ENCODE measurements around the gene SCGB1D4.
"Not testable (repeated sequence)": the region's sequence is repeated elsewhere in the genome, so short reads cannot be mapped to it uniquely, and the experiment has no call there.

The SCGB1D4 gene

GRCh38 chr11:62298975-62299374 is at the start of gene SCGB1D4:
TSS of gene SCGB1D4 (minus strand) at chr11:62299075. CDS start at chr11:62299010, 65 bp downstream.
- no peak for DNase-seq (ENCODE audit: low read depth in 2 of 3, low spot score in 2 of 3)

GRCh38 chr11:62345861-62346260 is 47.0 kb upstream of the SCGB1D4 start:
- DNase-seq (ENCODE audit: low read depth in 2 of 3, low spot score in 2 of 3), result no peak

- no peak for DNase-seq (ENCODE audit: low read depth in 2 of 3, low spot score in 2 of 3)
These were observed 45.3 kb upstream of the SCGB1D4 start for GRCh38 chr11:62344210-62344609.

GRCh38 chr11:62343646-62344190 is 44.8 kb upstream of the SCGB1D4 start:
- not testable (repeated sequence) for DNase-seq (ENCODE audit: low read depth in 2 of 3, low spot score in 2 of 3)

- no peak for DNase-seq (ENCODE audit: low read depth in 2 of 3, low spot score in 2 of 3)
These were observed 42.7 kb upstream of the SCGB1D4 start for GRCh38 chr11:62341588-62341987.

GRCh38 chr11:62340269-62340901 is 41.5 kb upstream of the SCGB1D4 start:
- peak in 2 of 3 experiments; percentile 17 to 38 for DNase-seq (ENCODE audit: low read depth in 2 of 3, low spot score in 2 of 3)

GRCh38 chr11:62338218-62338617 is 39.3 kb upstream of the SCGB1D4 start:
- no peak for DNase-seq (ENCODE audit: low read depth in 2 of 3, low spot score in 2 of 3)

- DNase-seq (ENCODE audit: low read depth in 2 of 3, low spot score in 2 of 3), result peak; percentile 40 to 46 (median 44)
These were observed 38.7 kb upstream of the SCGB1D4 start, which contains the start of gene ASRGL1 for GRCh38 chr11:62337303-62338181. TSS of gene ASRGL1 (plus strand) at chr11:62337448. CDS start at chr11:62337978, 530 bp downstream.

- DNase-seq (ENCODE audit: low read depth in 2 of 3, low spot score in 2 of 3), result not testable (repeated sequence)
These were observed 38.1 kb upstream of the SCGB1D4 start for GRCh38 chr11:62336949-62337302.

- DNase-seq (ENCODE audit: low read depth in 2 of 3, low spot score in 2 of 3), result no peak
These were observed 34.9 kb upstream of the SCGB1D4 start for GRCh38 chr11:62333768-62334167.

- DNase-seq (ENCODE audit: low read depth in 2 of 3, low spot score in 2 of 3), result not testable (repeated sequence)
These were observed 32.4 kb upstream of the SCGB1D4 start for GRCh38 chr11:62331264-62331663.

GRCh38 chr11:62327541-62327940 is 28.7 kb upstream of the SCGB1D4 start:
- not testable (repeated sequence) for DNase-seq (ENCODE audit: low read depth in 2 of 3, low spot score in 2 of 3)

GRCh38 chr11:62326719-62327118 is 27.8 kb upstream of the SCGB1D4 start:
- not testable (repeated sequence) for DNase-seq (ENCODE audit: low read depth in 2 of 3, low spot score in 2 of 3)

- DNase-seq (ENCODE audit: low read depth in 2 of 3, low spot score in 2 of 3), result not testable (repeated sequence)
These were observed 26.9 kb upstream of the SCGB1D4 start for GRCh38 chr11:62325781-62326180.

- DNase-seq (ENCODE audit: low read depth in 2 of 3, low spot score in 2 of 3), result peak; percentile 19 to 71 (median 28)
These were observed 26.1 kb upstream of the SCGB1D4 start for GRCh38 chr11:62324731-62325556.

- DNase-seq (ENCODE audit: low read depth in 2 of 3, low spot score in 2 of 3), result no peak
These were observed 23.6 kb upstream of the SCGB1D4 start for GRCh38 chr11:62322524-62322923.

- DNase-seq (ENCODE audit: low read depth in 2 of 3, low spot score in 2 of 3), result no peak
These were observed 16.6 kb upstream of the SCGB1D4 start for GRCh38 chr11:62315431-62315830.

GRCh38 chr11:62309991-62310390 is 11.1 kb upstream of the SCGB1D4 start:
- no peak for DNase-seq (ENCODE audit: low read depth in 2 of 3, low spot score in 2 of 3)

- no peak for DNase-seq (ENCODE audit: low read depth in 2 of 3, low spot score in 2 of 3)
These were observed 9.1 kb upstream of the SCGB1D4 start for GRCh38 chr11:62307950-62308349.

- no peak for DNase-seq (ENCODE audit: low read depth in 2 of 3, low spot score in 2 of 3)
These were observed 7.4 kb upstream of the SCGB1D4 start for GRCh38 chr11:62306227-62306626.

GRCh38 chr11:62295504-62295903 is 3.4 kb downstream of the SCGB1D4 start:
- DNase-seq (ENCODE audit: low read depth in 2 of 3, low spot score in 2 of 3), result no peak

All from activated CD8-positive, alpha-beta memory T cell treated with anti-CD3 and anti-CD28 coated beads for 48 hours (primary cell).